ENCODE data around the gene PNPLA8.

The PNPLA8 gene

GRCh38 chr7:108448584-108449505, 77.1 kb downstream of the PNPLA8 start (continued):
- TF ChIP-seq ZBTB11 (tag by site-specific recombination; conservative IDR thresholded peaks at IDR 0.05; ENCODE audit: low read depth) (no peak), ATF2 (tag by site-specific recombination; IDR thresholded peaks at IDR 0.05; ENCODE audit: low read depth) (no peak), GLI2 (tag by site-specific recombination; IDR thresholded peaks at IDR 0.05; ENCODE audit: borderline replicate concordance, low read depth) (no peak), ZNF701 (tag by site-specific recombination; IDR thresholded peaks at IDR 0.05) (no peak), BCL11A (tag by site-specific recombination; IDR thresholded peaks at IDR 0.05; ENCODE audit: low read depth) (no peak), ZNF354C (tag by site-specific recombination; IDR thresholded peaks at IDR 0.05; ENCODE audit: borderline replicate concordance, low read depth) (no peak), ZNF501 (tag by site-specific recombination; IDR thresholded peaks at IDR 0.05) (no peak), ZBTB1 (tag by site-specific recombination; IDR thresholded peaks at IDR 0.05) (no peak), HOXC10 (CRISPR knock-in tag; IDR thresholded peaks at IDR 0.05) (no peak), ZNF292 (tag by site-specific recombination; IDR thresholded peaks at IDR 0.05; ENCODE audit: borderline replicate concordance, low read depth) (no peak), ZNF138 (tag by site-specific recombination; IDR thresholded peaks at IDR 0.05; ENCODE audit: borderline replicate concordance) (no peak), REST (tag by site-specific recombination; IDR thresholded peaks at IDR 0.05) (no peak), ZNF580 (tag by site-specific recombination; IDR thresholded peaks at IDR 0.05) (no peak), SETDB1 (IDR thresholded peaks at IDR 0.05; ENCODE audit: insufficient read length, low read length) (no peak), KLF17 (tag by site-specific recombination; IDR thresholded peaks at IDR 0.05) (no peak), KLF9 (tag by site-specific recombination; IDR thresholded peaks at IDR 0.05; ENCODE audit: low read depth) (no peak), PRDM6 (tag by site-specific recombination; IDR thresholded peaks at IDR 0.05) (peak; percentile 88), ZNF571 (tag by site-specific recombination; IDR thresholded peaks at IDR 0.05) (no peak), ZNF510 (tag by site-specific recombination; IDR thresholded peaks at IDR 0.05; ENCODE audit: insufficient replicate concordance) (no peak), ZNF398 (tag by site-specific recombination; IDR thresholded peaks at IDR 0.05) (no peak), ZSCAN16 (tag by site-specific recombination; IDR thresholded peaks at IDR 0.05) (no peak), ZNF426 (tag by site-specific recombination; IDR thresholded peaks at IDR 0.05) (no peak), SALL2 (tag by site-specific recombination; IDR thresholded peaks at IDR 0.05; ENCODE audit: borderline replicate concordance) (no peak), ZNF548 (tag by site-specific recombination; IDR thresholded peaks at IDR 0.05) (no peak), OSR2 (tag by site-specific recombination; IDR thresholded peaks at IDR 0.05) (peak; percentile 31; the same call in 1 of the 2 replicates)

All from HEK293 (cell line).